Endothelial cell of umbilical vein (primary cell): ENCODE measurements around the gene TM4SF5. TPM values are rescaled to one million over a fixed set of nuclear protein-coding genes. Genes with fewer than 3 reads are reported as not detected.

Source experiments
- BruUV-seq: library from RNA; stranded (reverse); fragments of 400-500 nt; replicated peaks from 2 replicates; lab custom pipeline; 2021; lab: Mats Ljungman, UMichigan
- CTCF ChIA-PET: fragments of 300-600, 350-600 bp; sonication (Branson Sonifier 250); formaldehyde crosslinking; loops from one replicate; lab custom pipeline; 2021; ENCODE audit warnings: antibody characterized with exemption, inconsistent platforms; lab: Charles Lee
- POLR2A ChIA-PET: fragments of 300-600, 350-600 bp; sonication (Branson Sonifier 250); formaldehyde crosslinking; loops from one replicate; lab custom pipeline; 2021; ENCODE audit warnings: antibody characterized with exemption, inconsistent platforms; lab: Charles Lee
- DNase-seq: peaks from one replicate; pipeline ENCODE4 v3.0.0-alpha.2; 2011; ENCODE audit warnings: low read depth, low spot score
- FAIRE-seq: peaks from 2 replicates; lab custom pipeline; 2011; peaks lifted over from hg19 to GRCh38; lab: Jason Lieb, UNC
- H2AFZ ChIP-seq: 2 replicates; pipeline ENCODE4 v1.6.0; 2012; ENCODE audit warnings: low read depth, low read length, control low read depth, inconsistent platforms
- H3K27ac ChIP-seq: 2 replicates; pipeline ENCODE4 v1.5.1; 2011; ENCODE audit warnings: low read depth, mild to moderate bottlenecking, control low read depth, low read length, moderate library complexity; ENCODE audit not compliant: insufficient read depth
- H3K27me3 ChIP-seq, 2 experiments: 2 replicates each; pipeline versions ENCODE4 v1.6.0 to v1.6.1; 2011; ENCODE audit warnings: low read length in 2 of 2, mixed read lengths in 1 of 2; ENCODE audit not compliant: control insufficient read depth in 2 of 2, insufficient read depth in 2 of 2
- H3K36me3 ChIP-seq, 2 experiments: 2 replicates in 1 of 2; 3 replicates in 1 of 2; pipeline ENCODE4 v1.5.1; 2011; ENCODE audit warnings: low read length in 2 of 2, mild to moderate bottlenecking in 1 of 2, moderate library complexity in 1 of 2; ENCODE audit not compliant: control insufficient read depth in 2 of 2, insufficient read depth in 2 of 2; ENCODE audit errors: extremely low read depth in 1 of 2
- H3K4me1 ChIP-seq: 3 replicates; pipeline ENCODE4 v1.5.1; 2011; ENCODE audit warnings: mild to moderate bottlenecking, low read length; ENCODE audit not compliant: control insufficient read depth, insufficient read depth; ENCODE audit errors: extremely low read depth
- H3K4me2 ChIP-seq: 2 replicates; pipeline ENCODE4 v1.6.1; 2011; ENCODE audit warnings: low read length, control low read depth, mixed read lengths; ENCODE audit not compliant: insufficient read depth
- H3K4me3 ChIP-seq, 3 experiments: fragments of 200-600 bp in 1 of 3; sonication (generic), shearing (Covaris generic) in 1 of 3; replicated peaks in 1 of 3; 2 replicates each; pipeline ENCODE4 v1.5.1; 2011 to 2016; ENCODE audit warnings: control low read depth in 3 of 3, low read length in 3 of 3, mild to moderate bottlenecking in 2 of 3, inconsistent platforms in 1 of 3, low read depth in 1 of 3, moderate library complexity in 1 of 3; ENCODE audit not compliant: insufficient read depth in 1 of 3
- H3K79me2 ChIP-seq: 2 replicates; pipeline ENCODE4 v1.6.0; 2012; ENCODE audit warnings: low read length, inconsistent platforms; ENCODE audit not compliant: control insufficient read depth, insufficient read depth
- H3K9ac ChIP-seq: replicated peaks from 2 replicates; pipeline ENCODE3; 2011; ENCODE audit warnings: low read length, control low read depth; ENCODE audit not compliant: insufficient read depth; ENCODE audit errors: extremely low read depth
- H3K9me1 ChIP-seq: replicated peaks from 3 replicates; pipeline ENCODE4 v1.6.0; 2011; ENCODE audit warnings: mild to moderate bottlenecking, low read length; ENCODE audit not compliant: control insufficient read depth, insufficient read depth; ENCODE audit errors: extremely low read depth
- H3K9me3 ChIP-seq: replicated peaks from 2 replicates; pipeline ENCODE4 v1.5.1; 2012; ENCODE audit warnings: low read length, inconsistent platforms; ENCODE audit not compliant: control insufficient read depth, insufficient read depth
- H4K20me1 ChIP-seq: replicated peaks from 2 replicates; pipeline ENCODE3; 2011; ENCODE audit warnings: mild to moderate bottlenecking, low read length; ENCODE audit not compliant: control insufficient read depth, insufficient read depth; ENCODE audit errors: extremely low read depth
- CTCF ChIP-seq, 2 donors: IDR thresholded peaks; 1 replicate in 1 of 2; 2 replicates in 1 of 2; pipeline ENCODE4 v1.5.1; 2011; ENCODE audit warnings: low read length in 2 of 2, mild to moderate bottlenecking in 2 of 2, moderate library complexity in 2 of 2, control low read depth in 1 of 2, inconsistent platforms in 1 of 2, low read depth in 1 of 2; ENCODE audit not compliant: insufficient read depth in 1 of 2; ENCODE audit errors: extremely low read depth in 1 of 2
- FOS ChIP-seq: IDR thresholded peaks from 2 replicates; pipeline ENCODE4 v1.6.1; 2011; ENCODE audit warnings: mild to moderate bottlenecking, low read length, moderate library complexity, borderline replicate concordance; ENCODE audit not compliant: insufficient read depth
- GATA2 ChIP-seq: IDR thresholded peaks from 2 replicates; pipeline ENCODE4 v1.7.0; 2011; ENCODE audit warnings: low read depth, mild to moderate bottlenecking, moderate library complexity, mixed read lengths, low read length; ENCODE audit not compliant: insufficient read length, insufficient read depth
- JUN ChIP-seq: IDR thresholded peaks from 2 replicates; pipeline ENCODE4 v1.6.1; 2011; ENCODE audit warnings: borderline replicate concordance, low read depth; ENCODE audit not compliant: insufficient read length, insufficient read depth
- MAX ChIP-seq: IDR thresholded peaks from 2 replicates; pipeline ENCODE4 v1.6.1; 2011; ENCODE audit not compliant: insufficient read depth, insufficient read length
- MYC ChIP-seq: IDR thresholded peaks from one replicate; pipeline ENCODE4 v1.6.1; 2011; ENCODE audit warnings: mild to moderate bottlenecking, low read depth, low read length
- POLR2A ChIP-seq: IDR thresholded peaks from 2 replicates; pipeline ENCODE4 v1.6.1; 2012; ENCODE audit warnings: low read depth, mild to moderate bottlenecking, control low read depth, low read length
- dilution Hi-C: fragments of 300-500 bp; cut with MboI; formaldehyde crosslinking; loops from one replicate; pipeline ENCODE4 v1.15.0; 2019; ENCODE audit warnings: low sequenced_read_pairs; ENCODE audit not compliant: extremely low pct_ligation_motif_present
- intact Hi-C: fragments of 100-400 bp; cut with micrococcal nuclease; formaldehyde crosslinking; loops from one replicate; pipeline ENCODE4 v1.10.0; 2022
- polyA plus RNA-seq, 4 experiments: library from polyadenylated mRNA; depleted of rRNA in 3 of 4; stranded (reverse) in 3 of 4; unstranded in 1 of 4; fragments of >200 nt; gene quantifications; 2 replicates each; pipeline versions ENCODE4 v1.2.1 to v1.2.3, GENCODE V29; 2011 to 2012; ENCODE audit warnings: missing spikeins in 1 of 4
- total RNA-seq: library from RNA; stranded (reverse); gene quantifications from 2 replicates; pipeline ENCODE4 v1.2.3, GENCODE V29; 2021

TM4SF5 gene
- total and polyA plus RNA-seq, 2 donors (not counting 3 experiments of a cell fraction or from before 2014, with no cell fraction given) = not detected

GRCh38 chr17:4724650-4725049 lies 47.0 kb upstream of the TM4SF5 start:
- Histone ChIP-seq H3K79me2 (no peaks in the 10 kb centered on the region), H3K4me1 (peaks cover 11% of the 10 kb centered on the region), H3K27me3 (peaks cover 0 to 1% of the 10 kb centered on the region in 2 experiments), H3K4me3 (no peak overlapping the region), H2AFZ (no peak overlapping the region), H3K36me3 (no peaks in the 10 kb centered on the region), H3K4me2 (no peak overlapping the region), H3K27ac (no peak overlapping the region), H3K9ac (no peak overlapping the region), H3K9me1 (no peaks in the 10 kb centered on the region), H3K9me3 (no peaks in the 10 kb centered on the region), H4K20me1 (no peaks in the 10 kb centered on the region)
- BruUV-seq = no TSS peak
- dilution Hi-C loops (no loop called here), intact Hi-C loops (no loop called here)
- no peak for DNase-seq
- TF ChIP-seq GATA2 (no peak), POLR2A (no peak), MYC (no peak), MAX (no peak), JUN (no peak), CTCF (IDR thresholded peaks at IDR 0.05; ENCODE audit: extremely low read depth in 1 of 2, insufficient read depth in 1 of 2, low read depth in 1 of 2, low read length in 2 of 2) (no peak), FOS (no peak)
- POLR2A ChIA-PET = no interaction called here
- no peak for FAIRE-seq
- CTCF ChIA-PET = interaction anchor here (1.1 kb wide), 2 partner anchors 65 to 178 kb away, joined by 3 to 4 read pairs; partner anchors contain the start of gene CHRNE
